ENCODE results near the gene RNF7. TPM values are rescaled to one million over a fixed set of nuclear protein-coding genes. Genes with fewer than 3 reads are reported as not detected.

The RNF7 gene
- total RNA-seq, 4 donors from 2014 or later: 57.8 to 93.8 (median 76.0) TPM

GRCh38 chr3:141784096-141784495 is 46.0 kb downstream of the RNF7 start:
- no peak for TF ChIP-seq CTCF (IDR thresholded peaks at IDR 0.05; ENCODE audit: low read depth)

GRCh38 chr3:141784531-141784930 is 46.4 kb downstream of the RNF7 start:
- TF ChIP-seq CTCF (IDR thresholded peaks at IDR 0.05; ENCODE audit: low read depth): no peak

- no peak for TF ChIP-seq CTCF (IDR thresholded peaks at IDR 0.05; ENCODE audit: low read depth)
These were observed 50.1 kb downstream of the RNF7 start for GRCh38 chr3:141788149-141788548.

GRCh38 chr3:141789281-141789680 is 51.2 kb downstream of the RNF7 start:
- no peak for TF ChIP-seq CTCF (IDR thresholded peaks at IDR 0.05; ENCODE audit: low read depth)

GRCh38 chr3:141790171-141790570 is 52.1 kb downstream of the RNF7 start:
- TF ChIP-seq CTCF (IDR thresholded peaks at IDR 0.05; ENCODE audit: low read depth): no peak

GRCh38 chr3:141792495-141792894 is 54.4 kb downstream of the RNF7 start:
- TF ChIP-seq CTCF (IDR thresholded peaks at IDR 0.05; ENCODE audit: low read depth): no peak

- TF ChIP-seq CTCF (IDR thresholded peaks at IDR 0.05; ENCODE audit: low read depth): no peak
These were observed 55.6 kb downstream of the RNF7 start for GRCh38 chr3:141793476-141794260.
